Measurements from ENCODE around the gene NINJ2.

Gene NINJ2

DNA sequence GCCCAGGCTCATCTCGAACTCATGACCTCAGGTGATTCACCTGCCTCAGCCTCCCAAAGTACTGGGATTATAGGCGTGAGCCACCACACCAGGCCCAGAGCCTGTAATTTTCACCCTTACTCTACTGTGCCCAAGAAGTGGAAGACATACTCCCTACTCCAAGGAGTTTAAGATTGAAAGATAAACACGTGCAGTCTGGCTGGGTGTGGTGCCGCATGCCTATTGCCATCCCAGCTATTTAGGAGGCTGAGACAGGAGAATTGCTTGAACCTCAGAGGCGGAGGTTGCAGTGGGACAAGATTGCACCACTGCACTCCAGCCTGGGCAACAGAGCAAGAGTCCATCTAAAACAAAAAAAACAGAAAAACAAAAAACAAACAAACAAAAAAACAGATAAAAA, 90.0 kb downstream of the NINJ2 start:
- H3K36me3 ChIP-seq (ENCODE audit: control insufficient read depth in 4 of 4, insufficient read depth in 4 of 4, low read length in 3 of 4): no peaks in the 10 kb centered on the region
- H3K9me3 ChIP-seq (ENCODE audit: control extremely low read depth in 1 of 5, control insufficient read depth in 4 of 5, insufficient read depth in 2 of 5, low read depth in 1 of 5, low read length in 4 of 5): peaks cover 0 to 3% (median 0%) of the 10 kb centered on the region in 5 experiments
- ChIA-PET CTCF (interaction anchor here (1.3 kb wide), 1 partner anchor 42 kb away, joined by 3 read pairs; no protein-coding TSS in a partner anchor), POLR2A (no interaction called here)
- H3K27me3 ChIP-seq (replicated peaks in 2 of 5; ENCODE audit: control insufficient read depth in 4 of 5, insufficient read depth in 5 of 5, low read length in 4 of 5): no peaks in the 10 kb centered on the region
- no peak overlapping the region for H3K4me3 ChIP-seq (ENCODE audit: control insufficient read depth in 1 of 7, extremely low read depth in 1 of 7, insufficient read depth in 4 of 7, low read depth in 2 of 7, low read length in 6 of 7)
- H3K27ac ChIP-seq (ENCODE audit: insufficient read depth in 1 of 2, low read depth in 1 of 2, low read length in 2 of 2, poor library complexity in 1 of 2, severe bottlenecking in 2 of 2): no peak overlapping the region
- 87% methylated on average over 5 of the region's 5 CpGs for WGBS (ENCODE audit: insufficient coverage)
- peaks cover 0 to 39% (median 24%) of the 10 kb centered on the region in 4 experiments for H3K4me1 ChIP-seq (ENCODE audit: control extremely low read depth in 1 of 4, control insufficient read depth in 4 of 4, insufficient read depth in 4 of 4, low read length in 3 of 4)
- no peak for DNase-seq

DNA sequence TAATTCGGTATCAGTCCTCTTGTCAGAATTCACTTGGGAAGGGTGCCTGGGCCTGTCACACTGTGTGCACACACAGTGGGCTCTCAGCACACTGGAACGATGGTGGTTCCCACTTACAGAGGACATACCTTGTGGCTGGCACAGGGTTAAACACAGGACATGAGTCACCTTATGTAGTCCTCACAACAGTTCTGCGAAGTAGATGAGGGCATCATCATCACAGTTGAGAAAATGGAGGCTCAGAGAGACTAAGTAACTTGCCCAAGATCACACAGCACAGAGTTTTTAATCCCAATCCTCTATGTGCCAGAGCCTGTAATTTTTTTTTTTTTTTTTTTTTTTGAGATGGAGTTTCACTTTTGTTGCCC, 90.7 kb downstream of the NINJ2 start:
- Histone ChIP-seq H3K27ac (ENCODE audit: insufficient read depth in 1 of 2, low read depth in 1 of 2, low read length in 2 of 2, poor library complexity in 1 of 2, severe bottlenecking in 2 of 2) (no peak overlapping the region), H3K4me1 (ENCODE audit: control extremely low read depth in 1 of 4, control insufficient read depth in 4 of 4, insufficient read depth in 4 of 4, low read length in 3 of 4) (peaks cover 0 to 39% (median 24%) of the 10 kb centered on the region in 4 experiments), H3K4me3 (ENCODE audit: control insufficient read depth in 1 of 7, extremely low read depth in 1 of 7, insufficient read depth in 4 of 7, low read depth in 2 of 7, low read length in 6 of 7) (no peak overlapping the region), H3K27me3 (replicated peaks in 2 of 5; ENCODE audit: control insufficient read depth in 4 of 5, insufficient read depth in 5 of 5, low read length in 4 of 5) (no peaks in the 10 kb centered on the region), H3K9me3 (ENCODE audit: control extremely low read depth in 1 of 5, control insufficient read depth in 4 of 5, insufficient read depth in 2 of 5, low read depth in 1 of 5, low read length in 4 of 5) (peaks cover 0 to 3% (median 0%) of the 10 kb centered on the region in 5 experiments), H3K36me3 (ENCODE audit: control insufficient read depth in 4 of 4, insufficient read depth in 4 of 4, low read length in 3 of 4) (no peaks in the 10 kb centered on the region)
- DNase-seq: peak in 1 of 3 donors; percentile 26
- ChIA-PET POLR2A (no interaction called here), CTCF (interaction anchor here (0.6 to 1.5 kb wide), 6 partner anchors 25 to 242 kb away, joined by 3 to 4 read pairs (median 3); no protein-coding TSS in a partner anchor)
- 96% methylated on average over 3 of the region's 3 CpGs for WGBS (ENCODE audit: insufficient coverage)

DNA sequence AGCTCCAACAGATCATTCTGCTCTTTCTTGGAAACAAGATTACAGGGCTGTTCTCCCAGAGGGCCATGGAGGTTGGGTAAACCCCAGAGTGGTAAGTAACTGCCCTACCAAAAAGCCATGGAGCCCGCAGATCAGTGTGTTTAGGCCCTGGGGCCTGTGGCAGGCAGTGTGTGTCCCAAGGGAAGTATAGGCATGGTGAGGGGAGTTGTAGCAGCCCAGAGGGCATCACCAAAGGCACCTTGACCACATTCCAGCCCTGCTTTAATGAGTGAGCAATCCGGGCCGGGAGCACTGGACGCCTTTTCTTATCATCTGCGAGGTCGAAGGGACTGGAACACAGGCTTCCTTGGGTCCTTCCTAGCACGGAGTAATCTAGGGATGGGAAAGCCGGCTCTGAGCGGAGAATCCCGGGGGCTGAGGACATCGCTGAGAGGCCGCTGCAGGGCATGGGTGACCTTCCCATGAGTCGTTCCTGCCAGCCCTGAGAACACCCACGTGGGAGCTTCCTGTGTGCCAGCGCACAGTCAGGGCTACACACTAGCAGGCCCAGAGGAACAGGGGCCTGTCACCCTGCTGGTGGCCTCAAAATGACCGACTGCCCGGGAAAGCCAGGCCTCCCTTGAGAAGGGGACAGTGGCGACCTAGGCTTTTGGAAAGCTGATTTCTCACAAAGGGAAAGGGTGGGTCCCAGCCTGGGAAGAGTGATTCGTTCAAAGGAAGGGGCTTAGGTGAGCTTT, 91.3 kb downstream of the NINJ2 start:
- Histone ChIP-seq H3K27me3 (replicated peaks in 2 of 5; ENCODE audit: control insufficient read depth in 4 of 5, insufficient read depth in 5 of 5, low read length in 4 of 5) (no peaks in the 10 kb centered on the region), H3K27ac (ENCODE audit: insufficient read depth in 1 of 2, low read depth in 1 of 2, low read length in 2 of 2, poor library complexity in 1 of 2, severe bottlenecking in 2 of 2) (no peak overlapping the region), H3K4me3 (ENCODE audit: control insufficient read depth in 1 of 7, extremely low read depth in 1 of 7, insufficient read depth in 4 of 7, low read depth in 2 of 7, low read length in 6 of 7) (no peak overlapping the region), H3K36me3 (ENCODE audit: control insufficient read depth in 4 of 4, insufficient read depth in 4 of 4, low read length in 3 of 4) (no peaks in the 10 kb centered on the region), H3K4me1 (ENCODE audit: control extremely low read depth in 1 of 4, control insufficient read depth in 4 of 4, insufficient read depth in 4 of 4, low read length in 3 of 4) (peaks cover 0 to 39% (median 24%) of the 10 kb centered on the region in 4 experiments), H3K9me3 (ENCODE audit: control extremely low read depth in 1 of 5, control insufficient read depth in 4 of 5, insufficient read depth in 2 of 5, low read depth in 1 of 5, low read length in 4 of 5) (peaks cover 0 to 3% (median 0%) of the 10 kb centered on the region in 5 experiments)
- CTCF ChIA-PET: interaction anchor here (0.6 to 3.5 kb wide), 7 partner anchors 26 to 243 kb away, joined by 3 to 18 read pairs (median 3); no protein-coding TSS in a partner anchor
- WGBS (ENCODE audit: insufficient coverage): 93% methylated on average over 19 of the region's 19 CpGs
- POLR2A ChIA-PET: no interaction called here
- DNase-seq: no peak

DNA sequence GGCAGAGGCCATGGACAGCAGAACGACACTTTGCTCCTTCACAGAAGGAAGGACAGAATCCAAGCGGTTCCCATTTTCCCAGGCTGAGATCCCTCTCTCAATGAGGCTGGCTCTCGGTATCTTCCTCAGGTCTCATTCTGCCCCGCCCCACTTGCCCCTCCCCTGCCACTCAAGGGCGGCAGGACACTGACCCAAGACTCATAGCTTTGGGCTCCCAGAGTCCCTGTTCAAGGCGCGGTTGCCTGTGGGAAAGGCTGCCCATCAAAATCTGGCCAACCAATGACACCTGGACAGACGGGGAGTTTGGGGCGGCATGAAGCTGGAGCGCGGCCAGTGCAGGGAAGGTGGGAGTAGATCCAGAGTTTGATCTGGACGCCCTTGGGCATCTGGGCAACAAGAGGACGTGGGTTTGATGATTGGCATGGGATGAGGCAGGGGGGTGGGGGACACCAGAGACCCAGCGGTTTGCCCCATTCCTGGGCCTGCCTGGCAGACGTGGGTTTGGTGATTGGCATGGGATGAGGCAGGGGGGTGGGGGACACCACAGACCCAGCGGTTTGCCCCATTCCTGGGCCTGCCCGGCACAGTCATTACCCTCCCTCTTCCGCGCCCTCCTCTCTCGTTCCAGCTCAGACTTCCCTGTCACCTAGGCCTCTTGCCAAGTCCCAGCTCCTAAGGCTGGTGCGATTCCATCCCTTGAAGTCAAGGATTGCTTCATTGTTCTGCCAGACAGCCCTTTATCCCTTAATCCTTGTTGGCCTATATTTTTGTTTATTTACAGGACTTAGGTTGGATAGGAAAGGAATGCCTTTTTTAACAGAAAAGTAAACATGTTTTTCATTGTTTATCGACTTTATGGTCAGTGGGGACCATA, 92.1 kb downstream of the NINJ2 start:
- H3K4me1 ChIP-seq (ENCODE audit: control extremely low read depth in 1 of 4, control insufficient read depth in 4 of 4, insufficient read depth in 4 of 4, low read length in 3 of 4): peaks cover 0 to 31% (median 17%) of the 10 kb centered on the region in 4 experiments
- H3K27ac ChIP-seq (ENCODE audit: insufficient read depth in 1 of 2, low read depth in 1 of 2, low read length in 2 of 2, poor library complexity in 1 of 2, severe bottlenecking in 2 of 2): no peak overlapping the region
- H3K4me3 ChIP-seq (ENCODE audit: control insufficient read depth in 1 of 7, extremely low read depth in 1 of 7, insufficient read depth in 4 of 7, low read depth in 2 of 7, low read length in 6 of 7): no peak overlapping the region
- 92% methylated on average over 15 of the region's 22 CpGs for WGBS (ENCODE audit: insufficient coverage)
- POLR2A ChIA-PET: no interaction called here
- no peaks in the 10 kb centered on the region for H3K36me3 ChIP-seq (ENCODE audit: control insufficient read depth in 4 of 4, insufficient read depth in 4 of 4, low read length in 3 of 4)
- H3K9me3 ChIP-seq (ENCODE audit: control extremely low read depth in 1 of 5, control insufficient read depth in 4 of 5, insufficient read depth in 2 of 5, low read depth in 1 of 5, low read length in 4 of 5): peaks cover 0 to 3% (median 0%) of the 10 kb centered on the region in 5 experiments
- no peaks in the 10 kb centered on the region for H3K27me3 ChIP-seq (replicated peaks in 2 of 5; ENCODE audit: control insufficient read depth in 4 of 5, insufficient read depth in 5 of 5, low read length in 4 of 5)
- CTCF ChIA-PET: interaction anchor here (0.9 to 4.4 kb wide), 16 partner anchors 12 to 520 kb away, joined by 3 to 23 read pairs (median 4); partner anchors contain the start of gene WNK1
- no peak for DNase-seq

DNA sequence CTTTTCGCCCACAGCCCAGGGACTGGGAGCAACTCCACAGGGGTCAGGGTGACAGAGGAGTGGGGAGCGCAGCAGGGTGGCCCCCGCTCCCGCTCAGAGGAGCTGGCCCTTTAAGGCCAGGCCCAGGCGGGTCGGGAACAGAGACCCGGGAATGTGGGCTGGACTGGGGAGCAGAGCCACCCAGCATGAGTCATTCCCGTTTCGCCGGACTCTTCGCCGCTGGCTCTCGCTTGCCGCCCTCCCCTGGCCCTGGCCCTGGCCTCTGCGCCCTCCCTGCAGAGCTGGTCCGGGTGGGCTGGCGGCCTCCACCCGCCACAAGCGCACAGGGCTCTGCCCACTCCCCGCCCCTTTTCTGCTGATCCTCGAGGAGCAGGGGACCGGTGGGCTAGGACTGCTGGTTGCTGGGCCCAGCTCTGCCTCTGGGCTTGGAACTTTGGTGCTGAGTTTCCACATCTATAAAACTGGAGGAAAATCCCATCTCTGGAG, 92.8 kb downstream of the NINJ2 start:
- H3K27ac ChIP-seq (ENCODE audit: insufficient read depth in 1 of 2, low read depth in 1 of 2, low read length in 2 of 2, poor library complexity in 1 of 2, severe bottlenecking in 2 of 2): peak overlapping the region in 1 of 2 experiments; percentile 14
- peaks cover 0 to 30% (median 11%) of the 10 kb centered on the region in 4 experiments for H3K4me1 ChIP-seq (ENCODE audit: control extremely low read depth in 1 of 4, control insufficient read depth in 4 of 4, insufficient read depth in 4 of 4, low read length in 3 of 4)
- DNase-seq: no peak
- ChIA-PET CTCF (interaction anchor here (0.7 to 4.4 kb wide), 18 partner anchors 11 to 521 kb away, joined by 3 to 23 read pairs (median 4); partner anchors contain the start of gene WNK1), POLR2A (no interaction called here)
- peaks cover 0 to 4% (median 0%) of the 10 kb centered on the region in 4 experiments for H3K36me3 ChIP-seq (ENCODE audit: control insufficient read depth in 4 of 4, insufficient read depth in 4 of 4, low read length in 3 of 4)
- H3K4me3 ChIP-seq (ENCODE audit: control insufficient read depth in 1 of 7, extremely low read depth in 1 of 7, insufficient read depth in 4 of 7, low read depth in 2 of 7, low read length in 6 of 7): peak overlapping the region in 5 of 7 experiments; percentile 45 to 82 (median 75)
- 77% methylated on average over 14 of the region's 22 CpGs for WGBS (ENCODE audit: insufficient coverage)
- peaks cover 0 to 3% (median 0%) of the 10 kb centered on the region in 5 experiments for H3K9me3 ChIP-seq (ENCODE audit: control extremely low read depth in 1 of 5, control insufficient read depth in 4 of 5, insufficient read depth in 2 of 5, low read depth in 1 of 5, low read length in 4 of 5)
- H3K27me3 ChIP-seq (replicated peaks in 2 of 5; ENCODE audit: control insufficient read depth in 4 of 5, insufficient read depth in 5 of 5, low read length in 4 of 5): no peaks in the 10 kb centered on the region

DNA sequence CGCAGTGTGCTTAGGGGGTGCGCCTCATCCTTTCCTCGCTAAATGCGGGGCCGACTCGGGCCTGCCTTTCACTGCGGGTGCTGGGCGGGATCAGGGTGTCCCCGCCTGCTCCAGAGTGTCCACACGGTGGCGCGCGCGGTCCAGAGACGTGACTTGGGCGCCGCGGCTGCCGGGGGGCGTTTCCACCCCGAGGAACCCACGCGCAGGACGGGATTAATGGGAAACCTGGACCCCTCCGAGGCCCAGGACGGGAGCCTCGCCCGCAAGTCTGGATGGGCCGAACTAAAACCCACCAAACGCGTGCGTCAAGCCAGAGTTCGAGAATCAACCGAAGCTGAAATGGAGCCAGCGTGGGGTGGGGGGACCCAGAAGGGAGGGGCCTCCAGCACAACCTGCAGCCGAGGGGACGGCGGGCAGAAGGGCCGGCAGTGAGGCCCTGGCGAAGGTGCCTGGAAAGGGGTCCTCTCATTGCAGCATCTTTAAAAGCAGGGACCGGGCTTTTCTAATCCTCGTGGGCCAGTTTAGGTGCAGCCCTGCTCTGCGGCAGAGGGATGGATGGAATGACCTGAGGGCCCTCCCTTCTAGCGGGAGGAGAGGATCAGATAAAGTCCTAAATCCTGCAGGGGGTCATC, 93.3 kb downstream of the NINJ2 start:
- ChIA-PET CTCF (interaction anchor here (0.7 to 4.4 kb wide), 27 partner anchors 10 to 521 kb away, joined by 3 to 23 read pairs (median 3); partner anchors contain the start of gene WNK1), POLR2A (no interaction called here)
- H3K9me3 ChIP-seq (ENCODE audit: control extremely low read depth in 1 of 5, control insufficient read depth in 4 of 5, insufficient read depth in 2 of 5, low read depth in 1 of 5, low read length in 4 of 5): peaks cover 0 to 3% (median 0%) of the 10 kb centered on the region in 5 experiments
- peak; percentile 78 to 84 (median 84) for DNase-seq
- WGBS (ENCODE audit: insufficient coverage): 3% methylated on average over 40 of the region's 44 CpGs
- H3K27me3 ChIP-seq (replicated peaks in 2 of 5; ENCODE audit: control insufficient read depth in 4 of 5, insufficient read depth in 5 of 5, low read length in 4 of 5): no peaks in the 10 kb centered on the region
- H3K4me3 ChIP-seq (ENCODE audit: control insufficient read depth in 1 of 7, extremely low read depth in 1 of 7, insufficient read depth in 4 of 7, low read depth in 2 of 7, low read length in 6 of 7): peak overlapping the region; percentile 45 to 82 (median 67)
- H3K36me3 ChIP-seq (ENCODE audit: control insufficient read depth in 4 of 4, insufficient read depth in 4 of 4, low read length in 3 of 4): peaks cover 0 to 4% (median 0%) of the 10 kb centered on the region in 4 experiments
- peak overlapping the region in 1 of 2 experiments; percentile 14 for H3K27ac ChIP-seq (ENCODE audit: insufficient read depth in 1 of 2, low read depth in 1 of 2, low read length in 2 of 2, poor library complexity in 1 of 2, severe bottlenecking in 2 of 2)
- peaks cover 0 to 32% (median 9%) of the 10 kb centered on the region in 4 experiments for H3K4me1 ChIP-seq (ENCODE audit: control extremely low read depth in 1 of 4, control insufficient read depth in 4 of 4, insufficient read depth in 4 of 4, low read length in 3 of 4)

All from common myeloid progenitor, CD34-positive (primary cell).